Measurements from ENCODE around the gene RAB4A. TPM values are rescaled to one million over a fixed set of nuclear protein-coding genes. Genes with fewer than 3 reads are reported as not detected.

RAB4A gene
- total and polyA plus RNA-seq, 9 of the 15 experiments (the other 6 are each of a cell fraction or from before 2014, with no cell fraction given) = 8.3 to 61.0 (median 26.7) TPM

GRCh38 chr1:229342656-229343569 lies 72.0 kb downstream of the RAB4A start, which contains the start of gene CCSAP:
Gene CCSAP (minus strand): TSS chr1:229343047. CDS start chr1:229342465, 582 bp downstream.
- peak within 1 kb of the TSS; percentile 79 for H3K27ac ChIP-seq (ENCODE audit: extremely low read depth, low read depth, low read length)
- FAIRE-seq (no peak), DNase-seq (ENCODE audit: extremely low read depth in 1 of 4, low spot score in 3 of 4) (peak in 3 of 4 experiments; percentile 75 to 78 (median 76)), ATAC-seq (peak; percentile 80)
- H2AFZ ChIP-seq (ENCODE audit: low read depth, low read length) = peak within 1 kb of the TSS; percentile 90
- in situ Hi-C loops (cut with MboI) = no loop called here
- ChIA-PET CTCF (ENCODE audit: low intra/inter-chr PET ratio) (no interaction called here), POLR2A (interaction anchor here (0.9 to 1.0 kb wide), 2 partner anchors 8 to 11 kb away, joined by 3 read pairs; no protein-coding TSS in a partner anchor)
- 1% methylated on average over 41 of the region's 83 CpGs for WGBS (ENCODE audit: insufficient coverage, low coverage, missing lambda C conversion rate)
- H3K9ac ChIP-seq (ENCODE audit: insufficient read depth in 1 of 2, low read depth in 2 of 2, low read length in 2 of 2) = peak within 1 kb of the TSS; percentile 73 to 98
- H3K4me1 ChIP-seq (replicated peaks in 1 of 2; ENCODE audit: control insufficient read depth in 2 of 2, insufficient read depth in 2 of 2, low read length in 2 of 2) = peaks cover 24 to 25% of the 10 kb centered on the region in 2 experiments; a peak in 4 of 5 replicates
- H3K9me3 ChIP-seq (replicated peaks; ENCODE audit: control insufficient read depth, insufficient read depth, low read depth, low read length) = peaks cover 7% of the 10 kb centered on the region
- 0 out of 2 replicates have a peak, but pooled peaks cover 4% of the 10 kb centered on the region for H4K20me1 ChIP-seq (replicated peaks; ENCODE audit: control insufficient read depth, insufficient read depth, low read length)
- peaks cover 43% of the 10 kb centered on the region for H3K79me2 ChIP-seq (ENCODE audit: control insufficient read depth, insufficient read depth, low read length)
- intact Hi-C loops (cut with micrococcal nuclease) = loop anchor here (1.0 to 5.0 kb wide), 2 partner anchors 72 to 164 kb away; partner anchors contain the start of genes NUP133 and RAB4A
- BruUV-seq (replicated peaks) = no TSS peak
- peaks cover 9% of the 10 kb centered on the region; the same call in 2 of the 3 replicates for H3K36me3 ChIP-seq (ENCODE audit: control insufficient read depth, insufficient read depth, low read length)
- H3K9me1 ChIP-seq (ENCODE audit: control insufficient read depth, insufficient read depth, low read length) = no peaks in the 10 kb centered on the region
- H3K27me3 ChIP-seq (ENCODE audit: control insufficient read depth in 2 of 2, insufficient read depth in 2 of 2, low read length in 2 of 2) = peaks cover 5% of the 10 kb centered on the region in 2 experiments; a peak in 3 of 5 replicates
- H3K4me3 ChIP-seq = peak within 1 kb of the TSS; percentile 85
- H3K4me2 ChIP-seq (ENCODE audit: insufficient read depth, low read length) = peak within 1 kb of the TSS; percentile 88
- TF ChIP-seq ZNF431 (CRISPR knock-in tag; IDR thresholded peaks at IDR 0.05) (0 out of 2 replicates have a peak, but pooled peaks have one; percentile 51), ASH1L (IDR thresholded peaks at IDR 0.05; ENCODE audit: borderline replicate concordance, low read depth, partially characterized antibody) (no peak), ZNF592 (IDR thresholded peaks at IDR 0.05) (peak; percentile 76), RBM15 (IDR thresholded peaks at IDR 0.05; ENCODE audit: insufficient read depth, low read length) (no peak), ZNF347 (CRISPR knock-in tag; IDR thresholded peaks at IDR 0.05; ENCODE audit: low read depth) (no peak), ZNF766 (CRISPR knock-in tag; conservative IDR thresholded peaks at IDR 0.05) (no peak), ZNF830 (CRISPR knock-in tag; IDR thresholded peaks at IDR 0.05) (0 out of 2 replicates have a peak, but pooled peaks have one; percentile 37), MAFG (tag; conservative IDR thresholded peaks at IDR 0.05) (no peak), RUNX1 (IDR thresholded peaks at IDR 0.05; ENCODE audit: low read depth) (no peak; the same call in 1 of the 2 replicates), ZNF12 (CRISPR knock-in tag; IDR thresholded peaks at IDR 0.05) (no peak), FUS (optimal IDR thresholded peaks at IDR 0.05; ENCODE audit: low read depth, low read length) (peak; percentile 28), ATF4 (CRISPR knock-in tag; IDR thresholded peaks at IDR 0.05) (peak; percentile 58; the same call in 1 of the 2 replicates), E2F3 (CRISPR knock-in tag; IDR thresholded peaks at IDR 0.05) (peak; percentile 97), ETS1 (conservative IDR thresholded peaks at IDR 0.05; ENCODE audit: control insufficient read depth, low read depth, low read length) (peak; percentile 67; the same call in 1 of the 2 replicates)
